ENCODE measurements around the gene OGFOD3. TPM values are rescaled to one million over a fixed set of nuclear protein-coding genes. Genes with fewer than 3 reads are reported as not detected.
"Not testable (repeated sequence)": the region's sequence is repeated elsewhere in the genome, so short reads cannot be mapped to it uniquely, and the experiment has no call there.

OGFOD3 gene
- total RNA-seq, 1 experiment from 2014 or later, result 26.6 TPM

DNA sequence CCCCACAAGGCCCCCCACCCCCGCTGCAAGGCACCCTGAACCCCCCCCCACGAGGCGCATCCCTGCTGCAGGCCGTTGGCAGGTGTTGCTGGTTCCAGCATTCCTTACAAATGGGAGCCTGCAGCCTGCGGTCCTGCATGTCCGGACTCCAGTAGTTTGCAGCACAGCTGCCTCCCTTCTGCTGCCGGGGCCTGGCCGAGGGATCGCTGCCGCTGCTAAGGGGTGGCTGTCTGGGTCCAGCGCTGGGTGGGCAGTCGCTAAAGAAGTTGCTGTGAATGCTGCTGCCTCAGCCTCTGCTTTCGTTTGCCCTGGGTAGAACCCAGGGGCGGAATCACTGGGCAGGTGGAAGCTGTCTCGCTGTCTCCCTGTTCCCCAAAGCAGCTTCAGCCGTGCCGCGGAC is 35.0 kb downstream of the OGFOD3 start:
- Histone ChIP-seq H3K9me3 (ENCODE audit: insufficient read depth, low read depth) (no peaks in the 10 kb centered on the region), H3K4me2 (no peak overlapping the region), H3K79me2 (ENCODE audit: low read depth) (no peaks in the 10 kb centered on the region), H3K9me2 (ENCODE audit: insufficient read depth) (no peaks in the 10 kb centered on the region), H3K27ac (no peak overlapping the region), H3K27me3 (ENCODE audit: insufficient read depth, low read depth) (peaks cover 3% of the 10 kb centered on the region; the same call in 1 of the 2 replicates), H3K36me3 (ENCODE audit: low read depth) (no peaks in the 10 kb centered on the region), H3K4me3 (no peak overlapping the region), H2AFZ (no peak overlapping the region), H4K20me1 (ENCODE audit: insufficient read depth) (no peaks in the 10 kb centered on the region; the same call in 1 of the 2 replicates), H3K4me1 (replicated peaks; ENCODE audit: insufficient read depth) (no peaks in the 10 kb centered on the region; the same call in 1 of the 2 replicates), H3F3A (ENCODE audit: insufficient read depth, low read depth) (no peaks in the 10 kb centered on the region)
- no TSS peak for BruUV-seq (replicated peaks)
- no peak for TF ChIP-seq CTCF (conservative IDR thresholded peaks at IDR 0.05)
- no peak for TF ChIP-seq EZH2 (IDR thresholded peaks at IDR 0.05; ENCODE audit: low read depth)
- CTCF ChIA-PET, result no interaction called here
- intact Hi-C loops (cut with micrococcal nuclease; ENCODE audit: unreplicated experiment), result no loop called here
- no peak for DNase-seq
- POLR2A ChIA-PET (ENCODE audit: unreplicated experiment), result no interaction called here

- H3K27ac ChIP-seq, result no peak overlapping the region
- H2AFZ ChIP-seq, result no peak overlapping the region
- H4K20me1 ChIP-seq (ENCODE audit: insufficient read depth), result no peaks in the 10 kb centered on the region; the same call in 1 of the 2 replicates
- ChIA-PET POLR2A (ENCODE audit: unreplicated experiment) (no interaction called here), CTCF (no interaction called here)
- DNase-seq, result no peak
- intact Hi-C loops (cut with micrococcal nuclease; ENCODE audit: unreplicated experiment), result no loop called here
- H3K36me3 ChIP-seq (ENCODE audit: low read depth), result no peaks in the 10 kb centered on the region
- no peaks in the 10 kb centered on the region for H3K9me2 ChIP-seq (ENCODE audit: insufficient read depth)
- no peaks in the 10 kb centered on the region for H3K79me2 ChIP-seq (ENCODE audit: low read depth)
- H3K4me3 ChIP-seq, result no peak overlapping the region
- TF ChIP-seq EZH2 (IDR thresholded peaks at IDR 0.05; ENCODE audit: low read depth) (no peak), CTCF (conservative IDR thresholded peaks at IDR 0.05) (no peak)
- H3K27me3 ChIP-seq (ENCODE audit: insufficient read depth, low read depth), result peaks cover 3% of the 10 kb centered on the region; the same call in 1 of the 2 replicates
- H3F3A ChIP-seq (ENCODE audit: insufficient read depth, low read depth), result no peaks in the 10 kb centered on the region
- no peaks in the 10 kb centered on the region; the same call in 1 of the 2 replicates for H3K4me1 ChIP-seq (replicated peaks; ENCODE audit: insufficient read depth)
- no TSS peak for BruUV-seq (replicated peaks)
- no peak overlapping the region for H3K4me2 ChIP-seq
- H3K9me3 ChIP-seq (ENCODE audit: insufficient read depth, low read depth), result no peaks in the 10 kb centered on the region
Measured at GRCh38 chr17:82382933-82383255, 35.5 kb downstream of the OGFOD3 start.

DNA sequence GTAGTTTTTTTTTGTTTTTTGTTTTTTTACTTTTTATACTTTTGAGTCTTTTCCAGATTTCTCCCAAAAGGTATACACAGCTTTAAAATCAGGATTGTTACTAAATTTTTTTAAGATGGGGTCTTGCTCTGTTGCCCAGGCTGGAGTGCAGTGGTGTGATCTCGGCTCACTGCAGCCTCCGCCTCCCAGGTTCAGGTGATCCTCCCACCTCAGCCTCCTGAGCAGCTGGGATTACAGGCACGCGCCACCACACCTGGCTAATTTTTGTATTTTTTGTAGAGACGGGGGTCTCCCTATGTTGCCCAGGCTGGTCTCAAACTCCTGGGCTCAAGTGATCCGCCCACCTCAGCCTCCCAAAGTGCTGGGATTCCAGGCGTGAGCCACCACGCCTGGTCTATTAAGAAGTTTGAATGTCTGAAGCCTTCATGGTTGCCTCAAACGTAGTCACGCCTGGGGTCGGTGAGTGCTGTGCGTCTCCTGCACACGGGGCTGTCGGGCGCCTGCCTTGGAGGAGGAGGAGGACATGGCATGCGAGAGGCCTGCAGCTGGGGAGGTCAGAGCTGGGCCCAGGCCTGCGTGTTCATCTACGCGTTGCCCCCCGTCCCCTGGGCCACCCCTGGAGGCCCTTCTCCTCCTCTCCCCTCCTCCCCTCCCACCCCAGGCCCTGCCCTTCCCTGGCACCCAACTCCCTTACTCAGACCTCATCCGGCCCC is 36.0 kb downstream of the OGFOD3 start:
- H2AFZ ChIP-seq; H3K27me3 ChIP-seq (ENCODE audit: insufficient read depth, low read depth); H3K36me3 ChIP-seq (ENCODE audit: low read depth); H3K4me3 ChIP-seq; H3K27ac ChIP-seq; H3K4me2 ChIP-seq; POLR2A ChIA-PET (ENCODE audit: unreplicated experiment); H3K79me2 ChIP-seq (ENCODE audit: low read depth); H4K20me1 ChIP-seq (ENCODE audit: insufficient read depth); DNase-seq; H3K4me1 ChIP-seq (replicated peaks; ENCODE audit: insufficient read depth); CTCF ChIA-PET; H3K9me3 ChIP-seq (ENCODE audit: insufficient read depth, low read depth); BruUV-seq (replicated peaks); H3K9me2 ChIP-seq (ENCODE audit: insufficient read depth); H3F3A ChIP-seq (ENCODE audit: insufficient read depth, low read depth); intact Hi-C loops (cut with micrococcal nuclease; ENCODE audit: unreplicated experiment): not testable (repeated sequence)

GRCh38 chr17:82381703-82382009 is 36.7 kb downstream of the OGFOD3 start:
- H3K79me2 ChIP-seq (ENCODE audit: low read depth); H2AFZ ChIP-seq; intact Hi-C loops (cut with micrococcal nuclease; ENCODE audit: unreplicated experiment); DNase-seq; H4K20me1 ChIP-seq (ENCODE audit: insufficient read depth); H3K9me3 ChIP-seq (ENCODE audit: insufficient read depth, low read depth); H3K27me3 ChIP-seq (ENCODE audit: insufficient read depth, low read depth); BruUV-seq (replicated peaks); H3K27ac ChIP-seq; H3K9me2 ChIP-seq (ENCODE audit: insufficient read depth); H3F3A ChIP-seq (ENCODE audit: insufficient read depth, low read depth); H3K4me1 ChIP-seq (replicated peaks; ENCODE audit: insufficient read depth); H3K4me2 ChIP-seq; H3K4me3 ChIP-seq; H3K36me3 ChIP-seq (ENCODE audit: low read depth): not testable (repeated sequence)
- ChIA-PET CTCF (interaction anchor here (0.6 kb wide), 1 partner anchor 1963 kb away, joined by 4 read pairs; no protein-coding TSS in a partner anchor), POLR2A (ENCODE audit: unreplicated experiment) (interaction anchor here (0.6 kb wide), 1 partner anchor 15 kb away, joined by 8 read pairs; no protein-coding TSS in a partner anchor)

Data from PC-9 (cell line).